ENCODE measurements around the gene TEX54.
"Not testable (repeated sequence)": the region's sequence is repeated elsewhere in the genome, so short reads cannot be mapped to it uniquely, and the experiment has no call there.

Gene TEX54

DNA sequence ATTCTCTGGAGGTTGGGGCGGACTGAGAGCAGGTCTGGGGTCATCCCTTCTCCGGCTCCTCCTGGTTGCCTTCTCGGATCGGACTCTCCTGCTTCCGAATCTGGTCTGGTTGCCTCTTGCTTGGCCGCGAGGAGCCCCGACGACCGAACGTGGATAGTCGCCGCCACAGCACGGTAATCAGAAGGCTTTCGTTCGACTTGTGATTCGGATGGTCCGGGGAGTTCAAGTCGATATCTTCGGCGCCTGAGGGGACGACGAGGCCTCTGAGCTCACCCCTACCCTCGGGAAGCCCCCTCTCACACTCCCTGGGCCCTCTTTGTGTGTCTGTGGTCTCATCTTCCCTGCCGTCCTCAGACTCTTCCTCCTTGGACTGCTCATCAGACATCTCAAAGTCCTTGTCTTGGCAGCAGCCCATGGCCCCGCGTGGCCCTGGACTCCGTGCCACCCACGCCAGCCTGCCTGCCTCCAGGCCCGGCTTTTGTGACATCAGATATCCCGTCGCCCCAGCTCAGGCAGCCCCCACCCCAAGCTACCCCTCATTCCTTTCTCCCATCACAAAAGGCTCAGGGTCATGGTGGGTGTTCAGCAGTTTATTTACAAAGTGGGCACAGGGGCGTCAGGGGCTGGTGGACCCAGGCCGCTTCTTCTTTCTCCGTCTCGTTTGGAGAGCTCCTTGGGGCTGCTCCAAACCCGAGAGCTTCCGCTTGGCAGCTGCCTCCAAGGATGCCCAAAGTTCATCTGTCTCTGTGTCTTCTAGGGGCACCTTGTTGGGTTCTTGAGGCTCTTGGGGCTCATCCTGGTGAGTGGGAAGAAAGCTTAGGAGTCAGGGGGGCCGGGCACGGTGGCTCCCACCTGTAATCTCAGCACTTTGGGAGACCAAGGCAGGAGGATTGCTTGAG lies at the start of gene TEX54:
TEX54 (minus strand) TSS at position 506 of the 899 bp plus-strand sequence.
- DNase-seq = no peak

DNA sequence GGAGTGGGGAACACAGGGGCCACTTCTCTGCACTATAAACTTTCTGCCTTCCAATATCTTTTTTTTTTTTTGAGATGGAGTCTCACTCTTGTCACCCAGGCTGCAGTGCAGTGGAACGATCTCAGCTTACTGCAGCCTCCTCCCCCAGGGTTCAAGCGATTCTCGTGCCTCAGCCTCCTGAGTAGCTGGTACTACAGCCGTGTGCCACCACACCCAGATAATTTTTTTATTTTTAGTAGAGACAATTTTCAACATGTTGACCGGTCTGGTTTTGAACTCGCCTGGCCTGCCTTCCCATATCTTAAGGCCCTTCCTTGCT lies 49.7 kb upstream of the TEX54 start:
- no peak for DNase-seq

- peak; percentile 97 for DNase-seq
Observed at GRCh38 chr11:62881579-62882430, 49.2 kb upstream of the TEX54 start.

- peak; percentile 91 for DNase-seq
Observed at GRCh38 chr11:62880803-62881578, 48.4 kb upstream of the TEX54 start, which contains the start of gene SLC3A2. Gene SLC3A2, plus strand, starts transcription at chr11:62880896. Its CDS starts 128 bp downstream, at chr11:62881024.

DNA sequence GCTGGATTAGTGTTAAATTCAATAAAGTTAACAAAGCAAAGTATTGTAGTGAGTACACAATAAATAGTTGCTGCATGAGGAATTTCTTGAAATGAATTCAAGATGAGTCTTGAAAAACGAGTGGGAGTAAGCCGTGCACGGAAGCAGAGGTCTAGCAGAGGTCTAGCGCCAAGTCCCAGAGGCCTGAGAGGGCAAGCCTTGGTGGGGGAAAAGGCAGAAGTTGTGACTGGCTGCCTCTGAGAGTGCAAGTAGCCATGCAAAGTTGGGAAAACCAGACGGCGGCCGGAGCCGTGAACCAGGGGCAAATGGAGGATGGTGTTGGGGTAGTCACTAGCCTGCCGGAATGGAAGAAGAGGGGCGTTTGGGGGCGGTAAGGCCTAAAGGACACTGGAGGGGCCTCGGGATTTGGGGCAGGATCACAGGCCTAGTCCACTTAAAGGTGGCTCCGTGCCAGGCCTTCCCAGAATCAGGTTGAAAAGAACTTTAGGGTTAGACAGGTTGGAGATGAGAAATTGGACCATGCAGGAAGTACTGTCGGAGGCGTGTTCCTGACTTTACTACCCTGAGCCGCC lies 47.7 kb upstream of the TEX54 start:
- DNase-seq = peak; percentile 58

DNA sequence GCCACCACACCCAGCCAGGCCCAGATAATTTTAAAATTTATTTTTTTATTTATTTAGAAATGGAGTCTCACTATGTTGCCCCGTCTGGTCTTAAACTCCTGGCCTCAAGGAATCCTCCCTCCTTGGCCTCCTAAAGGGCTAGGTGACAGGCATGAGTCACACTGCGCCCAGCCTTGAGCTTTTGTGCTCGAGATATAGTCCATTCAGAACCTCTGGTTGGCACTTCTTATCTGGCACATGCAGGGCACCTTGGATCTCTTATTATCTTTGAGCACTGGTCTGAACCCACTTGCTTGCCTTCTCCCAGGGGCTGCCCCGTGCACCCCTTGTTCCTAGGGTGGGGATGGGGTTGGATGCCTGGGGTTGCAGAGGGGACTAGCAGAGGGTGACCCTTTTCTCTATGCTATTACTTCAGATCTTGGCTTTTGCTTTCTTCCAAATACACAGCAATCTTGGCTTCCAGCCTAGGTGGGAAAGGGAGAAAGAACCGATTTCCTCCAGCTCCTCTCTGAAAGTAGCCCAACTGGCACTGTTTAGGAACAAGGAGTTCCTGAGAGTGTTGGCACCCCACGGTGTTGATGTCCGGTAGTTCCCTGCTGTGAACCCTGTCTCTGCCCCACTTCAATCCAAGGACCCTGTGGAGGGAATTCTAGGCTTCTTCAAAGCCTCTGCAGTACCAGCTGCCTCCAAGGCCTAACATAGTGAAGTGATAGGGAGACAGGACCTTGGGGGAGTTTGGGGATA lies 46.8 kb upstream of the TEX54 start:
- no peak for DNase-seq

DNA sequence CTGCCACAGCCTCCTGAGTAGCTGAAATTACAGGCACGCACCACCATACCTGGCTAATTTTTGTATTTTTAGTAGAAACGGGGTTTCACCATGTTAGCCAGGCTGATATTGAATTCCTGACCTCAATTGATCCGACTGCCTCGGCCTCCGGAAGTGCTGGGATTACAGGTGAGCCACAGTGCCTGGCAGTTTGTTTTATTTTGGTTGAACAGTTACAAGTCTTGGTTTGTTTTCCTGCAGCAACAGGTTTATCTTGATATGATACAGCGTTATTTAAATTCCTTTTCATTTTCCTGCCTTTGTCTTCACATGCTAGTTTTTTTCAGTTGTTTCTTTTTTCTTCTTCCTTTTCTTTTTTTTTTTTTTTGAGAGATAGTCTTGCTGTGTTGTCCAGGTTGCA lies 44.1 kb upstream of the TEX54 start:
- no peak for DNase-seq

GRCh38 chr11:62875698-62876478 lies 43.2 kb upstream of the TEX54 start:
- no peak for DNase-seq

DNA sequence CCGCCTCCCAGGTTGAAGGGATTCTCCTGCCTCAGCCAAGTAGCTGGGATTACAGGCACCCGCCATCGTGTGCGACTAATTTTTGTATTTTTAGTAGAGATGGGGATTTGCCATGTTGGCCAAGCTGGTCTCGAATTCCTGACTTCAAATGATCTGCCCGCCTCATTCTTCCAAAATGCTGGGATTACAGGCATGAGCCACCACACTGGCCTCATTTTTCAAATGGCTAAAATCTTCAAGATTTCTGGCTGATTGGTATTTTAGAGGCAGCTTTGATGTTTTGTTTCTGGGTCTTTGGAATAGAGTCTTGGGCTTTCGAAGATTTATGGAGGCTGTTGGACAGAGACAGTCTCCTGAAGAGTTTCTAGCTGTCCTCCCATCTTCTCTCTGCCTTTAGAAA lies 42.2 kb upstream of the TEX54 start:
- no peak for DNase-seq

DNA sequence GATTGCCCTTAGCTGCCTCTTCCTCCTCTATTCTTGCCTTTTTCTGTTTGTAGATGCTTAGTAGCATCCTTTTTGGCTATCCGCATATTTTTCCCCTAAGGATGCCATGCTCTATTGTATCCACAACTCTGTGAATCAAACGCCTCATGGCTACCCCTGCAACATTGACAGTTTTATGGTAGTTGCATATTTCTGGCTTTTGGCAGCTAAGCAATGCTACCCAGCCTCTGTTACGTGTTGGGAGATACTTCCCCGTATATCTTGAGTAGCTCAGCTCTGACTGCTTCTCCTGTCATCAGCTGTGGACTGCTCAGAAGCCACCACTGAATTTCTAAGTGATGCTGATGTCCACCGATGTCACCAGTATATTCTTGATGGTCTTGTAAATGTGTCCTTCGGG lies 33.0 kb upstream of the TEX54 start:
- no peak for DNase-seq

DNA sequence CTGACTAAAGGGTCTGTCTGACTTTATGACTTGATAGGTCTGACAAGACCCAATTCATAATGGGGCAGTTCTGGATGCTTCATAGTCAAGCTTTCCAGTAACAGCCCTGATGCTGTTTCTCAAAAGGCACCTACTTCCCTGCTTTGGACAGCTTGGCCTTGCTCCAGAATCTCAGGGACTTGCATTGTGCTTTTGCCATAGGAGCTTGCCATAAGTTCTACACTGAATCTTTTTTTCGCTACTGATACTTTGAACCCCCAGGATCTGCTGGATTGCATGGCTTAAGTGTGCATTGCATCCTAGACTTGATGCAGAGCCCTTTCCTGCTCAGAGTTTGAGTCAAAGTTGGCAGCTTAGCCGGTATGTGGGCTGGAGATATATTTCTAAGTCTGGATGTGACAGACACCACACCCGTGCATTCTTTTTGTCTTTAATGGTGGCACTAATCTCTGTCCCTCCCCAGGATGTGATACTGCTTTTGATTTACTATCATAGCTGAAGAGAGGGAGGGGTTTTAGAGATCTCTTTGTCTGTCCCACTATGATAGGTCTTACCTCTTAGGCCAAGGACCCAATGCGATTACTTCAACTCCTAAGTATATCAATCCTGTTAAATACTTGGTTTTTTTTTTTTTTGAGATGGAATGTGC lies 31.2 kb upstream of the TEX54 start:
- DNase-seq = no peak

- not testable (repeated sequence) for DNase-seq
Observed at GRCh38 chr11:62861564-62862192, 29.0 kb upstream of the TEX54 start.

DNA sequence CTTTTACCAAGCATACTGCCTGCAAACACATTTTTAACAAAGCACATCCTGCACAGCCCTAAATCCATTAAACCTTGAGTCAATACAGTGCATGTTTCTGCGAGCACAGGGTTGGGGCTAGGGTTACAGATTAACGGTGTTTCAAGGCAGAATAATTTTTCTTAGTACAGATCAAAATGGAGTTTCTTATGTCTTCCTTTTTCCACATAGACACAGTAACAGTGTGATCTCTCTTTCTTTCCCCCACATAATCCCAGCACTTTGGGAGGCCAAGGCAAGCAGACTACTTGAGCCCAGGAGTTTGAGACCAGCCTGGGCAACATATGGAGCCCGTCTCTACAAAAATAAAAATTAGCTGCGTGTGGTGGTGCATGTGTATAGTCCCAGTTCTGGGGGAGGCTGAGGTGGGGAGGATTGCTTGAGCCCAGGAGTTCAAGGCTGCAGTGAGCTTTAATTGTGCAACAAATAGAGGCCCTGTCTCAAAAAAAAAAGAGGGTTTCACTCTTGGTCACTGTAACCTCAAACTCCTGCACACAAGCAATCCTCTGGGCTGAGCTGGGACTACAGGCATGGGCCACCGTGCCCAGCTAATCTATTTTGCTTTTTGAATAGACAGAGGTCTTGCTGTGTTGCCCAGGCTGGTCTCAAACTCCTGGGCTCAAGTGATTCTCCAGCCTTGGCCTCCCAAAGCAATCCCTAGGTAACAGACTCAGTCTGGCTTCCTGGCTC lies 28.4 kb upstream of the TEX54 start:
- DNase-seq = no peak

- DNase-seq = not testable (repeated sequence)
Observed at GRCh38 chr11:62859281-62859703, 26.7 kb upstream of the TEX54 start.

- DNase-seq = no peak
Observed at GRCh38 chr11:62858201-62858600, 25.6 kb upstream of the TEX54 start.

- no peak for DNase-seq
Observed at GRCh38 chr11:62857541-62857982, 24.9 kb upstream of the TEX54 start.

DNA sequence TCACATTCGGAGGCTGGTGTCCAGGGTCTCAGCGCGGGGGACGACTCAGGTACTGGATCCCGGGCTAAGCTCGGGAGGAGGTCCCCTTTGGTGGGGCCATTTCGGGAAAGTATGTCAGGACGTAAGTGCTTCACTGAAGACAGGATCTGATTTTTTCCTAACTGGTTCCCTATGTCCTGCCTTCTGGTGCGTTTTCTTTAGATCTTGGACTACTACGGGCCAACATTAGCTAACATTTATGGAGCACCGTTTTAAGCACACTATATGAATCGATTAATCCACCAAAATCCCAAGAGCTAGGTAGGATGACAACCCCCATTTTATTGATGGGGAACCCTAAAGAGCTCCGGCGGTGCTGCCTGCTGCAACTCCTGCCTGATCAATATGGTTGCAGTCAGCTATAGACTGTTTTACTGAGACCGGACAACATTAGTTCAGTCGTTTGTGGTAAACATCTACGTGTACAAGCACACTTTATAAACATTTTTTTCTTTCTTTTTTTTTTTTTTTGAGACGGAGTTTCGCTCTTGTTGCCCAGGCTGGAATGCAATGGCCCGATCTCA lies 23.8 kb upstream of the TEX54 start:
- DNase-seq = no peak

- peak; percentile 98 for DNase-seq
Observed at GRCh38 chr11:62855571-62856332, 23.1 kb upstream of the TEX54 start.

All from activated naive CD4-positive, alpha-beta T cell treated with Interleukin-2 at 50 U/mL for 16 hours (primary cell).